Measurements from ENCODE around the gene C1QTNF12. TPM values are rescaled to one million over a fixed set of nuclear protein-coding genes. Genes with fewer than 3 reads are reported as not detected.

C1QTNF12 gene
- total RNA-seq, 4 donors from 2014 or later, result 0.33 to 0.52 TPM; not detected in 2

DNA sequence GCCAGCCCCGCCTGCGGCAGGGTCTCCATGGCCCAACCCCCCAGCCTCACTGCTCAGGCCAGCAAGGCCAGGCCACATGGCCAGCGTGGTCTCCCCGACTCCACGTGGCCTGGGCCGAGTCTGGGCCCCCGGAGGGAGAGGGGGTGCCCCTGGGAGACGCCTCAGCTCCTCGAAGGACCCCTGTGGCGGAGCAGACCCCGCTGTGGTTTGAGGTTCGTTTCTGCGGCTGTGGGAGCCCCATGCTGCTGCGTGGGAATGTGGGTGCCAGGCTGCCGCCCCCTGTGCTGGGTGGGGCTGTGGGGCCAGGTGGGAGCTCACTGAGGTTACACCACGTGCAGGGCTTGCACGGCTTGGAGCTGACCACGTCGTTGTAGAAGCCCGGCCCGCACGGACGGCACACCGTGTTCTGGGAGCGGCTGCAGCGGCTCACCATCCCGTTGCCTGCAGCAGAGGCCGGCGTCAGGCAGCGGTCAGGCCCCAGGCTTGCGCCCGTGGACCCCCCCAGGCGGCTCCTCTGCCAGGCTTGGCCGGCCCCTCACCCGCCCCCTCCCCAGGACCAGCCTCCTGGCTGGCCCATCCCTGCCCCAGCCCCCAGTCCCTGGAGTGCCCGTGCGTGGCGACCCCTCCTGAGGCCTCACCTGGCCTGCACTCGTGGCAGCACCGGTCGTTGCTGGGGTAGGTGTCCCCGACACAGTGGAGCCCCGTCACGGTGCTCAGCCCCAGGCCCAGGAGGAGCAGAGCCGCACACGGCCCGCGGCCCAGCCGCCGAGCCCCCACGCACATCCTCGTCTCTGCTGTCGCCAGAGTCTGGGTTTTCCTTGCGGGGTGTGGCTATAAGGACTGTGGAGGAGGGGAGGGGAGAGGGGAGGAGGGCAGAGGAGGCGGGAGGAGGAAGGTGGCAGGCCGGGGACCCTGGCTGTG is 32.9 kb downstream of the C1QTNF12 start, which contains the start of gene TNFRSF4:
Gene TNFRSF4 (minus strand): TSS at position 809 of the 921 bp plus-strand sequence. CDS start 26 bp downstream, at position 783.
- peak within 1 kb of the TSS; percentile 30 to 47 (median 31) for H3K4me3 ChIP-seq

DNA sequence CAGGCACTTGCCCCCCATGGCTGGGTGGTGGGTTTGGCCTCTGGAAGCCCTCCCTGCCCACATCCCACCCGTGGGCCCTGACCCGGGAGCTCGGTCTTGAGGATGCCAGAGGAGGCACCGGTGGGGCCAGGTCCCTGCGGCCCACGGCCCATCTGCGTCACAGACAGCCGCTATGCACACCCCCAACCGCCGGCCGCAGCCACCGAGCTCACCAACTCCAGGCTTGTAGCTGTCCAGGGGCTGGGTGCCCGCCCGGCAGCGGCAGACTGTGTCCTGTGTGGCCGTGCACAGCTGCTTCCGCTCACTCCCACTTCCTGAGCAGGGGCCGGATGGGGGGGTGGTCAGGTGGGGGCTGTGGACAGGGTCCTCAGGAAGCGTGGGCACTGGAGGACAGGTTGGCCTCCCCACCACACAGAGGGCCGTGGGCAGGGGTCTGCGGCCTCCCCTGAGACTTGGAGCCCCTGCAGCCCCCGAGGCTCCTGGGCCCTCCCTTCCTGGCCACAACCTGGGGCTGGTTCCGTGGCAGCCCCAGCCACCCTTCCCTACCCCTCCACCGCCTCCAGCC is 33.7 kb downstream of the C1QTNF12 start:
- no peak for DNase-seq (ENCODE audit: extremely low spot score)
- peaks cover 0 to 14% (median 0%) of the 10 kb centered on the region in 4 donors for H3K27me3 ChIP-seq
- H3K4me1 ChIP-seq, result peaks cover 26 to 48% (median 34%) of the 10 kb centered on the region in 4 donors
- H3K9me3 ChIP-seq, result no peaks in the 10 kb centered on the region
- intact Hi-C loops (cut with DNase I), result no loop called here
- no peak for TF ChIP-seq EP300 (IDR thresholded peaks at IDR 0.05)
- TF ChIP-seq POLR2A (IDR thresholded peaks at IDR 0.05; ENCODE audit: low read depth), result no peak
- TF ChIP-seq POLR2AphosphoS5 (IDR thresholded peaks at IDR 0.05), result no peak
- TF ChIP-seq, protein P1, sequence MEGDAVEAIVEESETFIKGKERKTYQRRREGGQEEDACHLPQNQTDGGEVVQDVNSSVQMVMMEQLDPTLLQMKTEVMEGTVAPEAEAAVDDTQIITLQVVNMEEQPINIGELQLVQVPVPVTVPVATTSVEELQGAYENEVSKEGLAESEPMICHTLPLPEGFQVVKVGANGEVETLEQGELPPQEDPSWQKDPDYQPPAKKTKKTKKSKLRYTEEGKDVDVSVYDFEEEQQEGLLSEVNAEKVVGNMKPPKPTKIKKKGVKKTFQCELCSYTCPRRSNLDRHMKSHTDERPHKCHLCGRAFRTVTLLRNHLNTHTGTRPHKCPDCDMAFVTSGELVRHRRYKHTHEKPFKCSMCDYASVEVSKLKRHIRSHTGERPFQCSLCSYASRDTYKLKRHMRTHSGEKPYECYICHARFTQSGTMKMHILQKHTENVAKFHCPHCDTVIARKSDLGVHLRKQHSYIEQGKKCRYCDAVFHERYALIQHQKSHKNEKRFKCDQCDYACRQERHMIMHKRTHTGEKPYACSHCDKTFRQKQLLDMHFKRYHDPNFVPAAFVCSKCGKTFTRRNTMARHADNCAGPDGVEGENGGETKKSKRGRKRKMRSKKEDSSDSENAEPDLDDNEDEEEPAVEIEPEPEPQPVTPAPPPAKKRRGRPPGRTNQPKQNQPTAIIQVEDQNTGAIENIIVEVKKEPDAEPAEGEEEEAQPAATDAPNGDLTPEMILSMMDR (IDR thresholded peaks at IDR 0.05), result no peak
- H3K36me3 ChIP-seq, result peaks cover 15 to 28% (median 24%) of the 10 kb centered on the region in 4 donors
- WGBS, result no CpG with 5 or more reads among the region's 24 CpGs
- H3K27ac ChIP-seq (replicated peaks in 1 of 4), result peak overlapping the region in 1 of 4 donors; percentile 4
- peak overlapping the region; percentile 30 to 47 (median 31) for H3K4me3 ChIP-seq

More for the DNA sequence above, 32.9 kb downstream of the C1QTNF12 start, which contains the start of gene TNFRSF4:
- H3K27me3 ChIP-seq, result peaks cover 0 to 7% (median 0%) of the 10 kb centered on the region in 4 donors
- intact Hi-C loops (cut with DNase I), result no loop called here
- no peak for DNase-seq (ENCODE audit: extremely low spot score)
- peaks cover 22 to 36% (median 32%) of the 10 kb centered on the region in 4 donors for H3K36me3 ChIP-seq
- no peaks in the 10 kb centered on the region for H3K9me3 ChIP-seq
- H3K4me1 ChIP-seq, result peaks cover 19 to 41% (median 31%) of the 10 kb centered on the region in 4 donors
- 45% methylated on average over 5 of the region's 56 CpGs for WGBS
- peak within 1 kb of the TSS in 1 of 4 donors; percentile 4 for H3K27ac ChIP-seq (replicated peaks in 1 of 4)
- TF ChIP-seq, protein P1 (IDR thresholded peaks at IDR 0.05), result no peak
- TF ChIP-seq POLR2A (IDR thresholded peaks at IDR 0.05; ENCODE audit: low read depth), result no peak
- TF ChIP-seq EP300 (IDR thresholded peaks at IDR 0.05), result no peak
- TF ChIP-seq POLR2AphosphoS5 (IDR thresholded peaks at IDR 0.05), result no peak

DNA sequence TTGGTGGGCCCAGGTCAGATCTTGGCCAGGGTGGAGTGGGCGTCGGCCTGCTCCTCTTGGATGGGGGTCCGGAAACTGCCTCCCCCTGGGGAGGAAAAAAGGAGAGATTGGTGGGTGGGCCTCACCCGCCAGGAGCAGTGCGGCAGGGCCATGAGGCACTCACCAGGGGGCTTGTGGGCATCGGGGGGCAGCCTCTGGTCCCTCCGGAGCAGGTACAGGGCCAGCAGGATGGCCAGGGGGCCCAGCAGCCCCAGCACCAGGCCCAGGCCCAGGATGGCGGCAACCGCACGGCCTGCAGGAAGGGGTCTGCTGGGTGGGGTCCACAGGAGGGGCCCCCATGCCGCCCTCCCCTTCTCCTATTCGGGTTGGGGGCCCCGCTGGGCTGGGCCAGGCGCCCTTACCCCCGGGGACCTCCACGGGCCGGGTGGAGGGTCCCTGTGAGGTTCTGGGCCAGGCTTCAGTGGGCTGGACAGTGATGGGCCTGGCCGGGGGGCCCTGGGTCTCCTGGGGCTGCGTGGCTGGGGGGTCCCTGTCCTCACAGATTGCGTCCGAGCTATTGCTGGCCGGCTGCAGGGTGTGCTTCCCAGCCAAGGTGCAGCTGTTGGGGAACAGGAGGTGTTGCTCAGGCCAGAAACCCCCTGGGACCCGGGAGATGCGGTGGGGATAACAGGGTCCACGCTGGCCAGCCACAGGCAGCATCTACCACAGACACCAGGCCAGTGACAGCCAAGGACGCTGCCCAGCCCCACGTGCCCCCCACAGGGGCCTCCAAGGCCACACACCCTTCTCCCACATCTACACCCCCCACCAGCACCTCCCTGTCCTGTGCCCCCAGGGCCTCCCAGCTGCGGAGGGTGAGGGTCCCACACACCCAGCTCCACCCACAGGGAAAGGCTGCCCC is 34.7 kb downstream of the C1QTNF12 start:
- intact Hi-C loops (cut with DNase I), result no loop called here
- no peak overlapping the region for H3K27ac ChIP-seq (replicated peaks in 1 of 4)
- H3K4me1 ChIP-seq, result peaks cover 28 to 58% (median 40%) of the 10 kb centered on the region in 4 donors
- H3K36me3 ChIP-seq, result peaks cover 4 to 17% (median 14%) of the 10 kb centered on the region in 4 donors
- no peaks in the 10 kb centered on the region for H3K9me3 ChIP-seq
- WGBS, result 92% methylated on average over 10 of the region's 28 CpGs
- peak overlapping the region in 1 of 4 donors; percentile 31 for H3K4me3 ChIP-seq
- H3K27me3 ChIP-seq, result peaks cover 0 to 25% (median 6%) of the 10 kb centered on the region in 4 donors
- TF ChIP-seq, protein P1 (IDR thresholded peaks at IDR 0.05), result no peak
- no peak for TF ChIP-seq POLR2A (IDR thresholded peaks at IDR 0.05; ENCODE audit: low read depth)
- no peak for TF ChIP-seq POLR2AphosphoS5 (IDR thresholded peaks at IDR 0.05)
- no peak for TF ChIP-seq EP300 (IDR thresholded peaks at IDR 0.05)
- DNase-seq (ENCODE audit: extremely low spot score), result no peak
